ENCODE results near the gene CENPE. TPM values are rescaled to one million over a fixed set of nuclear protein-coding genes. Genes with fewer than 3 reads are reported as not detected.

CENPE gene
- total and polyA plus RNA-seq, 2 donors (not counting 1 experiment from before 2014, with no cell fraction given): 0.15 to 2.8 TPM

DNA sequence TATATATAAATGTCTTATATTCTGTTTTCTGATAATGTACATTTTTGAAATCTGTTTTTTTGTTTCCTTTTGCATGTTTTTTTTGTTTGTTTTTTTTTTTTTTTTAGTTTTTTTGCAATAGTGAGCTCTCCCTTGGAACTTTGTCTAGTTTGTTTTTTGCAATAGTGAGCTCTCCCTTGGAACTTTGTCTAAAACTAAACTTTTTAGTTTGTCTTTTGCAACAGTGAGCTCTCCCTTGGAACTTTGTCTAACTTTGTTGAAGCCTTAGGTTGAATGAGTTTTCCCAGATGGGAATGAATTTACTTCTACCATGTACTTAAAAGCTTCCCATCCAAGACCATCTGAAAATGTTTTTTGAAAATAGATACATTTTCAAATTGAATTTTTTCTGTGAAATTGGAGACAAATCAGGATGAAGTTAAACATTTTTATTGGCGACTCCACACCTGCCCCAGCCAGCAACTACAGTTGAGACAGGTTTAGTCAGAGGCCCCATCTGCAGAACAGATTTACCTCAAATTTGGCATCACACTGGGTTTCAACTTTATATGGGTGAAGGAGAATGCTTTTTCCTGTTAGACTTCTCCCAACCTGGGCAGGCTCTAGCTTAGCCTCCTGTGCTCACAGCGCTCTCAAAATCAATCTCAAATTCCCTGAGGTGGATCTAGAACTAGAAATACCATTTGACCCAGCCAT is 137.5 kb downstream of the CENPE start:
- intact Hi-C loops (cut with micrococcal nuclease): no loop called here
- POLR2A ChIA-PET: no interaction called here
- H3K27ac Mint-ChIP-seq: no peak overlapping the region

More for the DNA sequence above, 137.5 kb downstream of the CENPE start:
- no peak overlapping the region for H3K4me3 Mint-ChIP-seq
- H3K9me3 Mint-ChIP-seq (ENCODE audit: insufficient read depth): no peaks in the 10 kb centered on the region
- H4K20me1 ChIP-seq (ENCODE audit: control insufficient read depth, insufficient read depth, low read length, poor library complexity, severe bottlenecking): no peaks in the 10 kb centered on the region
- no peaks in the 10 kb centered on the region for H3K4me1 ChIP-seq (ENCODE audit: control insufficient read depth in 2 of 2, insufficient read depth in 2 of 2, low read length in 2 of 2)
- peaks cover 0 to 7% (median 1%) of the 10 kb centered on the region in 3 donors for H3K9me3 ChIP-seq (ENCODE audit: control extremely low read depth in 1 of 3, control insufficient read depth in 2 of 3, insufficient read depth in 1 of 3, low read length in 2 of 3)
- H3K27me3 ChIP-seq (replicated peaks in 1 of 4; ENCODE audit: control extremely low read depth in 1 of 4, control insufficient read depth in 3 of 4, insufficient read depth in 4 of 4, low read length in 3 of 4): no peaks in the 10 kb centered on the region
- H3K79me2 ChIP-seq (ENCODE audit: control insufficient read depth, insufficient read depth, low read length): no peaks in the 10 kb centered on the region
- no peak overlapping the region for H3K9ac ChIP-seq (ENCODE audit: low read length)
- ATAC-seq (ENCODE audit: low read depth) (no peak), DNase-seq (no peak)
- TF ChIP-seq EZH2 (IDR thresholded peaks at IDR 0.05; ENCODE audit: borderline replicate concordance, insufficient read depth, low read depth, low read length, poor library complexity, severe bottlenecking): no peak
- TF ChIP-seq, protein P1, sequence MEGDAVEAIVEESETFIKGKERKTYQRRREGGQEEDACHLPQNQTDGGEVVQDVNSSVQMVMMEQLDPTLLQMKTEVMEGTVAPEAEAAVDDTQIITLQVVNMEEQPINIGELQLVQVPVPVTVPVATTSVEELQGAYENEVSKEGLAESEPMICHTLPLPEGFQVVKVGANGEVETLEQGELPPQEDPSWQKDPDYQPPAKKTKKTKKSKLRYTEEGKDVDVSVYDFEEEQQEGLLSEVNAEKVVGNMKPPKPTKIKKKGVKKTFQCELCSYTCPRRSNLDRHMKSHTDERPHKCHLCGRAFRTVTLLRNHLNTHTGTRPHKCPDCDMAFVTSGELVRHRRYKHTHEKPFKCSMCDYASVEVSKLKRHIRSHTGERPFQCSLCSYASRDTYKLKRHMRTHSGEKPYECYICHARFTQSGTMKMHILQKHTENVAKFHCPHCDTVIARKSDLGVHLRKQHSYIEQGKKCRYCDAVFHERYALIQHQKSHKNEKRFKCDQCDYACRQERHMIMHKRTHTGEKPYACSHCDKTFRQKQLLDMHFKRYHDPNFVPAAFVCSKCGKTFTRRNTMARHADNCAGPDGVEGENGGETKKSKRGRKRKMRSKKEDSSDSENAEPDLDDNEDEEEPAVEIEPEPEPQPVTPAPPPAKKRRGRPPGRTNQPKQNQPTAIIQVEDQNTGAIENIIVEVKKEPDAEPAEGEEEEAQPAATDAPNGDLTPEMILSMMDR (IDR thresholded peaks at IDR 0.05): no peak
- no peaks in the 10 kb centered on the region for H3K4me1 Mint-ChIP-seq
- no peak overlapping the region for H3K4me3 ChIP-seq (ENCODE audit: control extremely low read depth in 1 of 5, extremely low read depth in 1 of 5, insufficient read depth in 1 of 5, low read depth in 2 of 5, low read length in 4 of 5)
- no peaks in the 10 kb centered on the region for H3K36me3 ChIP-seq (replicated peaks in 1 of 2; ENCODE audit: control extremely low read depth in 1 of 2, control insufficient read depth in 1 of 2, extremely low read depth in 1 of 2, insufficient read depth in 2 of 2, low read length in 1 of 2)
- no peaks in the 10 kb centered on the region for H3K27me3 Mint-ChIP-seq
- H2AFZ ChIP-seq (ENCODE audit: insufficient read depth, low read depth, low read length, poor library complexity, severe bottlenecking): no peak overlapping the region
- 100% methylated on average over 1 of the region's 2 CpGs for WGBS (ENCODE audit: insufficient coverage)
- no peak overlapping the region for H3K4me2 ChIP-seq (replicated peaks; ENCODE audit: low read depth, low read length, poor library complexity, severe bottlenecking)
- CTCF ChIA-PET: interaction anchor here (1.6 kb wide), 1 partner anchor 34 kb away, joined by 3 read pairs; no protein-coding TSS in a partner anchor
- no peak overlapping the region for H3K27ac ChIP-seq (ENCODE audit: low read length in 2 of 2)

Other genes starting within 250 kb of the CENPE start
- 1.9 and 2.1 TPM in 2 replicates for gene SLC9B1, start 178.6 kb downstream of the CENPE start, total RNA-seq
- gene SLC9B1, start 178.6 kb downstream of the CENPE start, polyA plus RNA-seq: 2.2 and 3.8 TPM in 2 replicates
- gene SLC9B2, start 121.6 kb downstream of the CENPE start, total RNA-seq: 37.4 and 37.6 TPM in 2 replicates
- 10.4 and 16.4 TPM in 2 replicates for gene SLC9B2, start 121.6 kb downstream of the CENPE start, polyA plus RNA-seq
- gene BDH2, start 98.5 kb downstream of the CENPE start, total RNA-seq: 8.8 and 12.6 TPM in 2 replicates
- gene BDH2, start 98.5 kb downstream of the CENPE start, polyA plus RNA-seq: 9.1 and 16.4 TPM in 2 replicates

All from B cell (primary cell).